Panc1 (cell line): ENCODE data around the gene SSBP3.

Experiments used
- TF ChIP-seq, protein P1 (sequence below): fragments of 450-650 bp; IDR thresholded peaks from 2 replicates; pipeline ENCODE4 v1.5.1; 2017; ENCODE audit warnings: mild to moderate bottlenecking
- TF ChIP-seq, protein P2 (sequence below), 2 experiments: IDR thresholded peaks; 2 replicates each; pipeline ENCODE4 v1.6.1; 2011 to 2012; ENCODE audit warnings: low read depth in 2 of 2, control low read depth in 1 of 2, low read length in 1 of 2, mild to moderate bottlenecking in 1 of 2, moderate library complexity in 1 of 2; ENCODE audit not compliant: insufficient read depth in 1 of 2

DNA sequence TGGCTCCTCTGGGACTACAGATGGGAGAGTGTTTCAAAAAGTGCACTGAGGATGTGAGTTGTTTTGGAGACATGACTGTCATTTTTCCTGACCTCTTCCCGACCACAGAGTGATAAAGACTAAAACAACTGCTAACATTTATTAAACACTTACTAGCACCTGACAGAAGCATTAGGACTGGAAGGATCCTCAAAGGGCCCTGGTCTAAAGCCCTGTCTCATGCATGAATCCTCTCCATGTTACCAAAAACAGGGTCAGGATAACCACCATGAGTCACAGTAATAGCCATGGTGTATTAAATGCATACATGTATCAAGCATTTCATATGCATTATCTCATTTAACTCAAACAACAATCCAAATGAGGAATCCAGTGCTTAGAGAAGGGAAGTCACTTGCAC is 217.9 kb downstream of the SSBP3 start:
- TF ChIP-seq, protein P1, sequence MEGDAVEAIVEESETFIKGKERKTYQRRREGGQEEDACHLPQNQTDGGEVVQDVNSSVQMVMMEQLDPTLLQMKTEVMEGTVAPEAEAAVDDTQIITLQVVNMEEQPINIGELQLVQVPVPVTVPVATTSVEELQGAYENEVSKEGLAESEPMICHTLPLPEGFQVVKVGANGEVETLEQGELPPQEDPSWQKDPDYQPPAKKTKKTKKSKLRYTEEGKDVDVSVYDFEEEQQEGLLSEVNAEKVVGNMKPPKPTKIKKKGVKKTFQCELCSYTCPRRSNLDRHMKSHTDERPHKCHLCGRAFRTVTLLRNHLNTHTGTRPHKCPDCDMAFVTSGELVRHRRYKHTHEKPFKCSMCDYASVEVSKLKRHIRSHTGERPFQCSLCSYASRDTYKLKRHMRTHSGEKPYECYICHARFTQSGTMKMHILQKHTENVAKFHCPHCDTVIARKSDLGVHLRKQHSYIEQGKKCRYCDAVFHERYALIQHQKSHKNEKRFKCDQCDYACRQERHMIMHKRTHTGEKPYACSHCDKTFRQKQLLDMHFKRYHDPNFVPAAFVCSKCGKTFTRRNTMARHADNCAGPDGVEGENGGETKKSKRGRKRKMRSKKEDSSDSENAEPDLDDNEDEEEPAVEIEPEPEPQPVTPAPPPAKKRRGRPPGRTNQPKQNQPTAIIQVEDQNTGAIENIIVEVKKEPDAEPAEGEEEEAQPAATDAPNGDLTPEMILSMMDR, result no peak
- TF ChIP-seq, protein P2, sequence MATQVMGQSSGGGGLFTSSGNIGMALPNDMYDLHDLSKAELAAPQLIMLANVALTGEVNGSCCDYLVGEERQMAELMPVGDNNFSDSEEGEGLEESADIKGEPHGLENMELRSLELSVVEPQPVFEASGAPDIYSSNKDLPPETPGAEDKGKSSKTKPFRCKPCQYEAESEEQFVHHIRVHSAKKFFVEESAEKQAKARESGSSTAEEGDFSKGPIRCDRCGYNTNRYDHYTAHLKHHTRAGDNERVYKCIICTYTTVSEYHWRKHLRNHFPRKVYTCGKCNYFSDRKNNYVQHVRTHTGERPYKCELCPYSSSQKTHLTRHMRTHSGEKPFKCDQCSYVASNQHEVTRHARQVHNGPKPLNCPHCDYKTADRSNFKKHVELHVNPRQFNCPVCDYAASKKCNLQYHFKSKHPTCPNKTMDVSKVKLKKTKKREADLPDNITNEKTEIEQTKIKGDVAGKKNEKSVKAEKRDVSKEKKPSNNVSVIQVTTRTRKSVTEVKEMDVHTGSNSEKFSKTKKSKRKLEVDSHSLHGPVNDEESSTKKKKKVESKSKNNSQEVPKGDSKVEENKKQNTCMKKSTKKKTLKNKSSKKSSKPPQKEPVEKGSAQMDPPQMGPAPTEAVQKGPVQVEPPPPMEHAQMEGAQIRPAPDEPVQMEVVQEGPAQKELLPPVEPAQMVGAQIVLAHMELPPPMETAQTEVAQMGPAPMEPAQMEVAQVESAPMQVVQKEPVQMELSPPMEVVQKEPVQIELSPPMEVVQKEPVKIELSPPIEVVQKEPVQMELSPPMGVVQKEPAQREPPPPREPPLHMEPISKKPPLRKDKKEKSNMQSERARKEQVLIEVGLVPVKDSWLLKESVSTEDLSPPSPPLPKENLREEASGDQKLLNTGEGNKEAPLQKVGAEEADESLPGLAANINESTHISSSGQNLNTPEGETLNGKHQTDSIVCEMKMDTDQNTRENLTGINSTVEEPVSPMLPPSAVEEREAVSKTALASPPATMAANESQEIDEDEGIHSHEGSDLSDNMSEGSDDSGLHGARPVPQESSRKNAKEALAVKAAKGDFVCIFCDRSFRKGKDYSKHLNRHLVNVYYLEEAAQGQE (IDR thresholded peaks at IDR 0.05; ENCODE audit: insufficient read depth in 1 of 2, low read depth in 2 of 2, low read length in 1 of 2), result no peak
